ENCODE results near the gene CCR6. TPM values are rescaled to one million over a fixed set of nuclear protein-coding genes. Genes with fewer than 3 reads are reported as not detected.

The CCR6 gene
- total and polyA plus RNA-seq, 10 of the 15 experiments (the other 5 are each of a cell fraction or from before 2014, with no cell fraction given) = 2.2 to 7.6 (median 6.7) TPM

DNA sequence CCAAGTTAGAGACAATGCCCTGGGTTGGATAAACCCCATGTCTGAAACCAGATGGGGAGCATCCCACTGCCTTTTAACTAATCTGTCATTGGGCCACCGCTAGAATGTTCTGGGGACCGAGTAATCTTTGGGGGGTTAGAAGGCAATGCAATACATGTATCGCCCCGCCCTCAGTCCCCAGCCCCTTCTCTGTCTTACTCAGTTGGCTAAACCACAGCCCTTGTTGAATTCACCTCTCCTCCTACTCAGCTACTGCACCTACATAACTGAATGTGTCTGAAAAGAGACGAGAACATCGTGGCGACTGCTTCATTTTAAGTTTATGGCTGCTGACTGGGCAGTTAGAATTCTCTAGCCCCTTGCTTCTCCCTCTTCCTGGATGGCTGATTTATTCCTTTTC is 15.1 kb upstream of the CCR6 start:
- WGBS (ENCODE audit: insufficient coverage, insufficient replicate concordance, low lambda C conversion rate, missing lambda C conversion rate) = 42% methylated on average over 7 of the region's 7 CpGs
- no peak overlapping the region for H3K4me3 ChIP-seq

More for the DNA sequence above, 15.1 kb upstream of the CCR6 start:
- Histone ChIP-seq H3K79me2 (ENCODE audit: control insufficient read depth, insufficient read depth, low read length) (no peaks in the 10 kb centered on the region), H4K20me1 (ENCODE audit: control insufficient read depth, insufficient read depth) (no peaks in the 10 kb centered on the region), H3K27ac (ENCODE audit: control insufficient read depth, insufficient read depth) (no peak overlapping the region), H3K27me3 (replicated peaks in 1 of 2; ENCODE audit: control insufficient read depth in 2 of 2, insufficient read depth in 2 of 2, low read length in 1 of 2) (no peaks in the 10 kb centered on the region), H3K4me1 (ENCODE audit: control insufficient read depth, insufficient read depth, low read length) (peaks cover 33% of the 10 kb centered on the region), H3K9me3 (replicated peaks; ENCODE audit: control insufficient read depth, insufficient read depth, low read length) (no peaks in the 10 kb centered on the region; the same call in 2 of the 3 replicates), H3K9ac (ENCODE audit: control insufficient read depth, insufficient read depth, low read length) (no peak overlapping the region), H2AFZ (ENCODE audit: control insufficient read depth, low read depth, low read length) (no peak overlapping the region), H3K4me2 (ENCODE audit: control insufficient read depth, insufficient read depth) (no peak overlapping the region), H3K36me3 (ENCODE audit: control insufficient read depth in 2 of 2, insufficient read depth in 2 of 2, low read length in 1 of 2) (no peaks in the 10 kb centered on the region)
- RAD21 ChIA-PET (ENCODE audit: unreplicated experiment) = interaction anchor here (1.7 kb wide), 1 partner anchor 13 kb away, joined by 11 read pairs; no protein-coding TSS in a partner anchor
- intact Hi-C loops (cut with micrococcal nuclease; ENCODE audit: unreplicated experiment) (no loop called here), in situ Hi-C loops (cut with MboI) (no loop called here)
- FAIRE-seq (no peak), DNase-seq (ENCODE audit: low read depth, low spot score) (no peak), ATAC-seq (peak; percentile 8; the same call in 1 of the 3 replicates)
- SMC1A ChIA-PET (ENCODE audit: uncharacterized antibody, unreplicated experiment) = interaction anchor here (0.6 to 5.0 kb wide), 3 partner anchors 13 to 21 kb away, joined by 3 to 39 read pairs (median 3); no protein-coding TSS in a partner anchor
- BruUV-seq (replicated peaks) = no TSS peak
- TF ChIP-seq CBFB (IDR thresholded peaks at IDR 0.05; ENCODE audit: low read depth) (peak; percentile 20; the same call in 1 of the 2 replicates), SP1 (IDR thresholded peaks at IDR 0.05; ENCODE audit: low read depth, low read length) (no peak), BCL11A (IDR thresholded peaks at IDR 0.05; ENCODE audit: low read depth, low read length) (0 out of 2 replicates have a peak, but pooled peaks have one; percentile 33), JUNB (IDR thresholded peaks at IDR 0.05) (peak; percentile 30; the same call in 1 of the 2 replicates), RUNX3 (IDR thresholded peaks at IDR 0.05; ENCODE audit: low read length) (peak; percentile 84), CREB1 (IDR thresholded peaks at IDR 0.05; ENCODE audit: low read depth) (peak; percentile 40; the same call in 1 of the 2 replicates)
- TF ChIP-seq, protein P1, sequence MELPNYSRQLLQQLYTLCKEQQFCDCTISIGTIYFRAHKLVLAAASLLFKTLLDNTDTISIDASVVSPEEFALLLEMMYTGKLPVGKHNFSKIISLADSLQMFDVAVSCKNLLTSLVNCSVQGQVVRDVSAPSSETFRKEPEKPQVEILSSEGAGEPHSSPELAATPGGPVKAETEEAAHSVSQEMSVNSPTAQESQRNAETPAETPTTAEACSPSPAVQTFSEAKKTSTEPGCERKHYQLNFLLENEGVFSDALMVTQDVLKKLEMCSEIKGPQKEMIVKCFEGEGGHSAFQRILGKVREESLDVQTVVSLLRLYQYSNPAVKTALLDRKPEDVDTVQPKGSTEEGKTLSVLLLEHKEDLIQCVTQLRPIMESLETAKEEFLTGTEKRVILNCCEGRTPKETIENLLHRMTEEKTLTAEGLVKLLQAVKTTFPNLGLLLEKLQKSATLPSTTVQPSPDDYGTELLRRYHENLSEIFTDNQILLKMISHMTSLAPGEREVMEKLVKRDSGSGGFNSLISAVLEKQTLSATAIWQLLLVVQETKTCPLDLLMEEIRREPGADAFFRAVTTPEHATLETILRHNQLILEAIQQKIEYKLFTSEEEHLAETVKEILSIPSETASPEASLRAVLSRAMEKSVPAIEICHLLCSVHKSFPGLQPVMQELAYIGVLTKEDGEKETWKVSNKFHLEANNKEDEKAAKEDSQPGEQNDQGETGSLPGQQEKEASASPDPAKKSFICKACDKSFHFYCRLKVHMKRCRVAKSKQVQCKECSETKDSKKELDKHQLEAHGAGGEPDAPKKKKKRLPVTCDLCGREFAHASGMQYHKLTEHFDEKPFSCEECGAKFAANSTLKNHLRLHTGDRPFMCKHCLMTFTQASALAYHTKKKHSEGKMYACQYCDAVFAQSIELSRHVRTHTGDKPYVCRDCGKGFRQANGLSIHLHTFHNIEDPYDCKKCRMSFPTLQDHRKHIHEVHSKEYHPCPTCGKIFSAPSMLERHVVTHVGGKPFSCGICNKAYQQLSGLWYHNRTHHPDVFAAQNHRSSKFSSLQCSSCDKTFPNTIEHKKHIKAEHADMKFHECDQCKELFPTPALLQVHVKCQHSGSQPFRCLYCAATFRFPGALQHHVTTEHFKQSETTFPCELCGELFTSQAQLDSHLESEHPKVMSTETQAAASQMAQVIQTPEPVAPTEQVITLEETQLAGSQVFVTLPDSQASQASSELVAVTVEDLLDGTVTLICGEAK (IDR thresholded peaks at IDR 0.05; ENCODE audit: borderline replicate concordance) = no peak
- CTCF ChIA-PET = interaction anchor here (0.7 kb wide), 1 partner anchor 39 kb away, joined by 3 read pairs; no protein-coding TSS in a partner anchor
- POLR2A ChIA-PET = interaction anchor here (0.7 to 1.8 kb wide), 4 partner anchors 12 to 16 kb away, joined by 3 to 9 read pairs (median 4); partner anchors contain the start of gene CCR6

Measured in GM12878 (cell line).